K562 (cell line): ENCODE data around the gene RNASEH2A. TPM values are rescaled to one million over a fixed set of nuclear protein-coding genes. Genes with fewer than 3 reads are reported as not detected.

Source experiments
- ARHGAP35 ChIP-seq: fragments of 450-650 bp; IDR thresholded peaks from 2 replicates; pipeline ENCODE4 v1.6.1; 2018; ENCODE audit not compliant: partially characterized antibody
- BACH1 ChIP-seq: fragments of 200-800 bp; sonication (Bioruptor generic); IDR thresholded peaks from 2 replicates; pipeline ENCODE4 v1.6.1; 2016; ENCODE audit warnings: missing genetic modification characterization, missing compliant biosample characterization
- BDP1 ChIP-seq: IDR thresholded peaks from 3 replicates; pipeline ENCODE4 v1.6.1; 2011; ENCODE audit not compliant: insufficient read length, insufficient read depth
- CBX1 ChIP-seq: sonication (generic); IDR thresholded peaks from 2 replicates; pipeline ENCODE4 v1.6.1; 2016; ENCODE audit warnings: antibody characterized with exemption, low read depth, mild to moderate bottlenecking
- DMBX1 ChIP-seq: fragments of 250-450 bp; sonication (Bioruptor Pico); IDR thresholded peaks from 2 replicates; pipeline ENCODE4 v1.8.0; 2022; ENCODE audit warnings: inconsistent platforms, mild to moderate bottlenecking, moderate library complexity, borderline replicate concordance
- ERF ChIP-seq: fragments of 450-650 bp; formaldehyde crosslinking; IDR thresholded peaks from 2 replicates; pipeline ENCODE4 v1.4.0; 2020; ENCODE audit warnings: mild to moderate bottlenecking, mixed read lengths
- ETV5 ChIP-seq: sonication (generic); formaldehyde crosslinking; IDR thresholded peaks from 2 replicates; pipeline ENCODE4 v1.4.0; 2020; ENCODE audit warnings: low read depth, mild to moderate bottlenecking, missing genetic modification reagents
- KLF6 ChIP-seq: fragments of 250-450 bp; sonication (Bioruptor Pico); IDR thresholded peaks from 2 replicates; pipeline ENCODE4 v1.4.0; 2020; ENCODE audit warnings: mild to moderate bottlenecking, moderate library complexity, borderline replicate concordance
- NEUROD1 ChIP-seq: fragments of 150-350 bp; IDR thresholded peaks from 2 replicates; pipeline ENCODE4 v1.6.1; 2014; ENCODE audit warnings: borderline replicate concordance, low read length, low read depth; ENCODE audit not compliant: partially characterized antibody
- NR4A1 ChIP-seq, 2 experiments: fragments of 250-450 bp in 1 of 2; fragments of 450-650 bp in 1 of 2; sonication (Bioruptor Pico) in 1 of 2; IDR thresholded peaks; 2 replicates each; pipeline versions ENCODE4 v1.4.0 to v1.6.1; 2016 to 2020; ENCODE audit warnings: mild to moderate bottlenecking in 2 of 2, missing compliant biosample characterization in 1 of 2, missing genetic modification characterization in 1 of 2, moderate library complexity in 1 of 2
- PHF8 ChIP-seq: fragments of 200-600 bp; sonication (generic); IDR thresholded peaks from 2 replicates; pipeline ENCODE4 v1.6.1; 2012; ENCODE audit warnings: mixed run types, mild to moderate bottlenecking, inconsistent platforms, low read length, moderate library complexity, borderline replicate concordance
- POLR2G ChIP-seq: fragments of 200-400 bp; formaldehyde crosslinking; IDR thresholded peaks from 2 replicates; pipeline ENCODE4 v1.6.1; 2017; ENCODE audit warnings: low read depth, mild to moderate bottlenecking, antibody characterized with exemption, low read length, moderate library complexity
- RNF2 ChIP-seq: sonication (generic); IDR thresholded peaks from 2 replicates; pipeline ENCODE4 v1.6.1; 2016
- SOX6 ChIP-seq: fragments of 450-650 bp; IDR thresholded peaks from 2 replicates; pipeline ENCODE4 v1.6.1; 2014; ENCODE audit warnings: mild to moderate bottlenecking
- SREBF1 ChIP-seq: fragments of 150-350 bp; IDR thresholded peaks from 2 replicates; pipeline ENCODE4 v1.6.1; 2014; ENCODE audit warnings: antibody characterized with exemption, low read depth, low read length, borderline replicate concordance
- SUPT5H ChIP-seq: fragments of 450-650 bp; IDR thresholded peaks from 2 replicates; pipeline ENCODE4 v1.6.1; 2016
- YY1 ChIP-seq, 3 experiments: IDR thresholded peaks; 2 replicates each; pipeline ENCODE4 v1.6.1; 2011; ENCODE audit warnings: low read length in 2 of 3, mild to moderate bottlenecking in 2 of 3, moderate library complexity in 2 of 3, borderline replicate concordance in 1 of 3, control low read depth in 1 of 3, low read depth in 1 of 3; ENCODE audit not compliant: insufficient read depth in 3 of 3, insufficient replicate concordance in 2 of 3, control insufficient read depth in 1 of 3, insufficient read length in 1 of 3; ENCODE audit errors: extremely low read depth in 1 of 3
- ZNF764 ChIP-seq: fragments of 250-450 bp; sonication (Bioruptor Pico); IDR thresholded peaks from 2 replicates; pipeline ENCODE4 v1.4.0; 2020; ENCODE audit warnings: low read depth, mild to moderate bottlenecking, moderate library complexity
- polyA plus RNA-seq, 8 experiments: library from polyadenylated mRNA; depleted of rRNA in 4 of 8; stranded (reverse) in 5 of 8; unstranded in 3 of 8; fragments of >200 nt; fragmentation: Nextera tagmentation in 2 of 8; fragmentation: Illumina TruSeq in 1 of 8; extraction: Ambion mirVana in 2 of 8; extraction: Trizol in 1 of 8; gene quantifications; 2 replicates each; pipeline versions ENCODE4 v1.2.1 to v1.2.3, GENCODE V29; 2011 to 2014; ENCODE audit warnings: inconsistent platforms in 1 of 8, missing spikeins in 1 of 8
- total RNA-seq, 7 experiments: library from RNA; depleted of rRNA in 6 of 7; stranded (reverse); fragments of >200 nt in 6 of 7; fragmentation: Illumina TruSeq in 2 of 7; extraction: Trizol in 2 of 7; gene quantifications; 2 replicates each; pipeline versions ENCODE4 v1.2.1 to v1.2.3, GENCODE V29; 2011 to 2021; ENCODE audit warnings: low replicate concordance in 1 of 7
- TF ChIP-seq, protein P1 (sequence below), 3 experiments: IDR thresholded peaks in 2 of 3; conservative IDR thresholded peaks in 1 of 3; 2 replicates each; pipeline ENCODE4 v1.5.1; 2011 to 2012; ENCODE audit warnings: low read length in 3 of 3, mild to moderate bottlenecking in 3 of 3, control low read depth in 2 of 3, improper control_type of control experiment in 1 of 3, inconsistent platforms in 1 of 3, low read depth in 1 of 3, mixed read lengths in 1 of 3, moderate library complexity in 1 of 3; ENCODE audit not compliant: insufficient read depth in 2 of 3
- TF ChIP-seq, protein P2 (sequence below): fragments of 200-800 bp; sonication (Bioruptor generic); IDR thresholded peaks from 2 replicates; pipeline ENCODE4 v1.6.1; 2017; ENCODE audit warnings: missing genetic modification characterization, missing compliant biosample characterization
- TF ChIP-seq, protein P3 (sequence below): fragments of 450-650 bp; IDR thresholded peaks from 2 replicates; pipeline ENCODE4 v1.6.1; 2016; ENCODE audit warnings: borderline replicate concordance

The RNASEH2A gene
- total and polyA plus RNA-seq, 9 of the 15 experiments (the other 6 are each of a cell fraction or from before 2014, with no cell fraction given): 22.3 to 78.0 (median 61.7) TPM

DNA sequence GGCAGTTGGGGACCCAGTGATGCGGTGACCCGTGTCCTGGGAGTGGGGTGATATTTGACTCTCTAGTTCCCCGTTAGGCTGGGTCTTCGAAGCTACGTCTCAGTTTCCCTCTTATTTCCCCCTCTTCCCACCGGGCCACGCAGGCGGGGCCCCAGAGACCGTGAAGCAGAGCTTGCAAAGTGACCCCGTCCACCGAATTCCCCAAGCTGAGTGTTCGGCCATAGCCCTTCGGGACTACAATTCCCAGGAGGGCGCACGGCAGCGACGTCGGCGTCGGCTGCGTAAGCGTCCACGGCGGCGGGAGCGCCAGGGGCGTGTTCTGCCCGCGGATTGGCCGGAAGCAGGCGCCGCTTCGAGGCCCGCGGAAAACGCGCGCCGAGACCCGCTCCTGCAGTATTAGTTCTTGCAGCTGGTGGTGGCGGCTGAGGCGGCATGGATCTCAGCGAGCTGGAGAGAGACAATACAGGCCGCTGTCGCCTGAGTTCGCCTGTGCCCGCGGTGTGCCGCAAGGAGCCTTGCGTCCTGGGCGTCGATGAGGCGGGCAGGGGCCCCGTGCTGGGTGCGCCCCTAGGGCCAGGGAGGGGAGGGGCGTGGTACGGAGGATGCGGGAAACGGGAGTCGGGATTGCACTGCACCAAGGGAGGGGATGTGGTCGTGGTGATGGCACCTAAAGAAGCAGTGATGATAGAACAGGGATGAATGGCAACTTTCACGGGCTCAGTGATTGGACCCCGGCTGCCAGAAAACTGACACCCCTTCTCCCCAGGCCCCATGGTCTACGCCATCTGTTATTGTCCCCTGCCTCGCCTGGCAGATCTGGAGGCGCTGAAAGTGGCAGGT lies at the start of gene RNASEH2A (continued):
- TF ChIP-seq, protein P1, sequence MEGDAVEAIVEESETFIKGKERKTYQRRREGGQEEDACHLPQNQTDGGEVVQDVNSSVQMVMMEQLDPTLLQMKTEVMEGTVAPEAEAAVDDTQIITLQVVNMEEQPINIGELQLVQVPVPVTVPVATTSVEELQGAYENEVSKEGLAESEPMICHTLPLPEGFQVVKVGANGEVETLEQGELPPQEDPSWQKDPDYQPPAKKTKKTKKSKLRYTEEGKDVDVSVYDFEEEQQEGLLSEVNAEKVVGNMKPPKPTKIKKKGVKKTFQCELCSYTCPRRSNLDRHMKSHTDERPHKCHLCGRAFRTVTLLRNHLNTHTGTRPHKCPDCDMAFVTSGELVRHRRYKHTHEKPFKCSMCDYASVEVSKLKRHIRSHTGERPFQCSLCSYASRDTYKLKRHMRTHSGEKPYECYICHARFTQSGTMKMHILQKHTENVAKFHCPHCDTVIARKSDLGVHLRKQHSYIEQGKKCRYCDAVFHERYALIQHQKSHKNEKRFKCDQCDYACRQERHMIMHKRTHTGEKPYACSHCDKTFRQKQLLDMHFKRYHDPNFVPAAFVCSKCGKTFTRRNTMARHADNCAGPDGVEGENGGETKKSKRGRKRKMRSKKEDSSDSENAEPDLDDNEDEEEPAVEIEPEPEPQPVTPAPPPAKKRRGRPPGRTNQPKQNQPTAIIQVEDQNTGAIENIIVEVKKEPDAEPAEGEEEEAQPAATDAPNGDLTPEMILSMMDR (IDR thresholded peaks at IDR 0.05 in 2 of 3, conservative IDR thresholded peaks at IDR 0.05 in 1 of 3; ENCODE audit: insufficient read depth in 2 of 3, low read depth in 1 of 3, low read length in 3 of 3): 0 out of 6 replicates have a peak, but pooled peaks of 1 of the 3 experiments have one; percentile 15
- TF ChIP-seq BACH1 (tag): no peak
- TF ChIP-seq RNF2: peak; percentile 66; the same call in 1 of the 2 replicates
- no peak for TF ChIP-seq BDP1
- TF ChIP-seq NEUROD1: peak; percentile 15
- peak; percentile 97 for TF ChIP-seq POLR2G
- peak; percentile 90 for TF ChIP-seq SUPT5H
- no peak for TF ChIP-seq KLF6
- TF ChIP-seq, protein P2, sequence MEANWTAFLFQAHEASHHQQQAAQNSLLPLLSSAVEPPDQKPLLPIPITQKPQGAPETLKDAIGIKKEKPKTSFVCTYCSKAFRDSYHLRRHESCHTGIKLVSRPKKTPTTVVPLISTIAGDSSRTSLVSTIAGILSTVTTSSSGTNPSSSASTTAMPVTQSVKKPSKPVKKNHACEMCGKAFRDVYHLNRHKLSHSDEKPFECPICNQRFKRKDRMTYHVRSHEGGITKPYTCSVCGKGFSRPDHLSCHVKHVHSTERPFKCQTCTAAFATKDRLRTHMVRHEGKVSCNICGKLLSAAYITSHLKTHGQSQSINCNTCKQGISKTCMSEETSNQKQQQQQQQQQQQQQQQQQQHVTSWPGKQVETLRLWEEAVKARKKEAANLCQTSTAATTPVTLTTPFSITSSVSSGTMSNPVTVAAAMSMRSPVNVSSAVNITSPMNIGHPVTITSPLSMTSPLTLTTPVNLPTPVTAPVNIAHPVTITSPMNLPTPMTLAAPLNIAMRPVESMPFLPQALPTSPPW (CRISPR knock-in tag): peak; percentile 31; the same call in 1 of the 2 replicates
- TF ChIP-seq ARHGAP35: peak; percentile 22
- TF ChIP-seq ERF (CRISPR knock-in tag): 0 out of 2 replicates have a peak, but pooled peaks have one; percentile 21
- TF ChIP-seq ETV5 (CRISPR knock-in tag): peak; percentile 85
- peak; percentile 43; the same call in 1 of the 2 replicates for TF ChIP-seq NR4A1 (CRISPR knock-in tag; IDR thresholded peaks at IDR 0.05)
- no peak for TF ChIP-seq NR4A1 (tag; IDR thresholded peaks at IDR 0.05)
- peak; percentile 73; the same call in 1 of the 2 replicates for TF ChIP-seq SREBF1
- TF ChIP-seq YY1 (IDR thresholded peaks at IDR 0.05; ENCODE audit: borderline replicate concordance in 1 of 3, control insufficient read depth in 1 of 3, extremely low read depth in 1 of 3, insufficient read depth in 3 of 3, insufficient read length in 1 of 3, insufficient replicate concordance in 2 of 3, low read depth in 1 of 3, low read length in 2 of 3): peak; percentile 61 to 95 (median 91)
- no peak for TF ChIP-seq ZNF764 (CRISPR knock-in tag)
- peak; percentile 92 for TF ChIP-seq PHF8
- TF ChIP-seq SOX6: no peak
- 0 out of 2 replicates have a peak, but pooled peaks have one; percentile 16 for TF ChIP-seq DMBX1 (CRISPR knock-in tag)
- peak; percentile 71; the same call in 1 of the 2 replicates for TF ChIP-seq CBX1
- TF ChIP-seq, protein P3, sequence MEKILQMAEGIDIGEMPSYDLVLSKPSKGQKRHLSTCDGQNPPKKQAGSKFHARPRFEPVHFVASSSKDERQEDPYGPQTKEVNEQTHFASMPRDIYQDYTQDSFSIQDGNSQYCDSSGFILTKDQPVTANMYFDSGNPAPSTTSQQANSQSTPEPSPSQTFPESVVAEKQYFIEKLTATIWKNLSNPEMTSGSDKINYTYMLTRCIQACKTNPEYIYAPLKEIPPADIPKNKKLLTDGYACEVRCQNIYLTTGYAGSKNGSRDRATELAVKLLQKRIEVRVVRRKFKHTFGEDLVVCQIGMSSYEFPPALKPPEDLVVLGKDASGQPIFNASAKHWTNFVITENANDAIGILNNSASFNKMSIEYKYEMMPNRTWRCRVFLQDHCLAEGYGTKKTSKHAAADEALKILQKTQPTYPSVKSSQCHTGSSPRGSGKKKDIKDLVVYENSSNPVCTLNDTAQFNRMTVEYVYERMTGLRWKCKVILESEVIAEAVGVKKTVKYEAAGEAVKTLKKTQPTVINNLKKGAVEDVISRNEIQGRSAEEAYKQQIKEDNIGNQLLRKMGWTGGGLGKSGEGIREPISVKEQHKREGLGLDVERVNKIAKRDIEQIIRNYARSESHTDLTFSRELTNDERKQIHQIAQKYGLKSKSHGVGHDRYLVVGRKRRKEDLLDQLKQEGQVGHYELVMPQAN: peak; percentile 94
